Heart left ventricle (tissue), 16 donors: Measurements from ENCODE around the gene OR2W1. TPM values are rescaled to one million over a fixed set of nuclear protein-coding genes. Genes with fewer than 3 reads are reported as not detected.

ENCODE experiments used
- ATAC-seq, 4 donors: fragments of 200-7000 bp; cut with Tn5 transposase; one replicate each; pipeline ENCODE4 v1.9.1; 2020 to 2022; ENCODE audit warnings: moderate library complexity in 4 of 4, mild to moderate bottlenecking in 3 of 4, moderate number of reproducible peaks in 1 of 4
- DNase-seq, 5 donors: peaks; one replicate each; pipeline ENCODE4 v3.0.0-alpha.2; 2020
- H3K27ac ChIP-seq, 12 donors: fragments of 200-600 bp; sonication (generic) in 4 of 12; one replicate each; pipeline versions ENCODE4 v1.5.0 to v1.8.0; 2016 to 2022; ENCODE audit warnings: mild to moderate bottlenecking in 2 of 12
- H3K27me3 ChIP-seq, 9 donors: fragments of 200-600 bp; sonication (generic) in 2 of 9; one replicate each; pipeline versions ENCODE4 v1.5.1 to v1.8.0; 2016 to 2022; ENCODE audit warnings: mild to moderate bottlenecking in 3 of 9
- H3K36me3 ChIP-seq, 9 donors: fragments of 200-600 bp; sonication (generic) in 2 of 9; one replicate each; pipeline versions ENCODE4 v1.5.0 to v1.8.0; 2018 to 2022; ENCODE audit warnings: mild to moderate bottlenecking in 2 of 9
- H3K4me1 ChIP-seq, 12 donors: fragments of 200-600 bp; sonication (generic) in 4 of 12; one replicate each; pipeline versions ENCODE4 v1.5.0 to v1.8.0; 2016 to 2022; ENCODE audit warnings: mild to moderate bottlenecking in 3 of 12
- H3K4me3 ChIP-seq, 12 donors: fragments of 200-600 bp; sonication (generic) in 4 of 12; one replicate each; pipeline versions ENCODE4 v1.5.0 to v1.8.0; 2017 to 2022; ENCODE audit warnings: mild to moderate bottlenecking in 9 of 12, moderate library complexity in 4 of 12
- H3K9me3 ChIP-seq, 12 donors: fragments of 200-600 bp; sonication (generic) in 4 of 12; one replicate each; pipeline versions ENCODE4 v1.5.0 to v1.8.0; 2016 to 2022; ENCODE audit warnings: mild to moderate bottlenecking in 1 of 12
- CTCF ChIP-seq, 12 donors: fragments of 200-600 bp; sonication (generic) in 4 of 12; IDR thresholded peaks; one replicate each; pipeline versions ENCODE4 v1.5.0 to v1.8.0; 2018 to 2022; ENCODE audit warnings: antibody characterized with exemption in 12 of 12, mild to moderate bottlenecking in 5 of 12
- POLR2A ChIP-seq, 2 donors: fragments of 450-650 bp; IDR thresholded peaks; one replicate each; pipeline ENCODE4 v1.6.1; 2017; ENCODE audit warnings: antibody characterized with exemption in 2 of 2, mild to moderate bottlenecking in 2 of 2, moderate library complexity in 2 of 2
- WGBS, 4 donors: extraction: QIAGEN DNeasy Blood & Tissue Kit in 2 of 4; methylation state at CpG; one replicate each; pipeline versions ENCODE4 v1.1.5 to v1.1.7; 2013 to 2018; 5-methylcytosine and 5-hydroxymethylcytosine counted together
- intact Hi-C, 10 donors: fragments of 100-400 bp; cut with DNase I; formaldehyde crosslinking; loops; one replicate each; pipeline versions ENCODE4 v1.11.1 to v1.14.2; 2022
- polyA plus RNA-seq, 2 donors: library from polyadenylated mRNA; stranded (reverse); fragments of 200-250 nt; gene quantifications; one replicate each; pipeline ENCODE4 v1.2.3, GENCODE V29; 2013
- total RNA-seq, 9 donors: library from RNA; depleted of rRNA in 2 of 9; stranded (reverse); fragments of >200 nt in 2 of 9; fragmentation: NEBNext Ultra II Directional in 3 of 9; extraction: Animal tissue kit (Norgen Biotek cat#: 25700) in 3 of 9; gene quantifications; one replicate each; pipeline versions ENCODE4 v1.1.0 to v1.2.4, GENCODE V29; 2016 to 2023
- donor health status: ischemic (EF 13 %, LVEDD 7.1; RV severe dilation, severe dysfunction).
- donor health status: healthy with polysubstance abuse.
- donor health status: DM: no; HTN: yes; CAD: no.
- donor health status: DM: no; HTN: no; CAD: no.
- donor health status: ischemic (EF 25% LVEDD 6.9; RV normal size, moderate dysfunction).
- donor health status: ischemic (EF 25% LVEDD 5.7; RV mildly dilated, moderate dysfunction).
- donor health status: healthy.
- donor health status: DM: yes; HTN: yes; CAD: no.
- donor health status: ischemic (EF 35%, LVEDD 5.7; RV mildly dilated, moderate dysfunction).
- donor health status: nonischemic (EF 11% LVEDD 7.7; RV severe dilation, severe dysfunction).
- donor health status: DM: yes; HTN: yes; CAD: no.
- donor health status: PGD.
- donor health status: ischemic (EF 29% LVEDD 5.4; RV normal size, mild dysfunction).
- donor health status: nonischemic (EF 23%, LVEDD 6.1; RV moderate dilation, normal function).

OR2W1 gene
- total and polyA plus RNA-seq, 11 donors, result not detected

- H3K9me3 ChIP-seq, result no peaks in the 10 kb centered on the region
- H3K27ac ChIP-seq, result no peak overlapping the region
- no peaks in the 10 kb centered on the region for H3K27me3 ChIP-seq
- TF ChIP-seq POLR2A (IDR thresholded peaks at IDR 0.05) (no peak), CTCF (IDR thresholded peaks at IDR 0.05) (no peak)
- H3K36me3 ChIP-seq, result no peaks in the 10 kb centered on the region
- ATAC-seq (no peak), DNase-seq (no peak)
- H3K4me1 ChIP-seq, result no peaks in the 10 kb centered on the region
- H3K4me3 ChIP-seq, result no peak overlapping the region
- intact Hi-C loops, result no loop called here
Measured at GRCh38 chr6:29081312-29081711, 36.3 kb upstream of the OR2W1 start.

GRCh38 chr6:29079203-29079602 is 34.2 kb upstream of the OR2W1 start:
- Histone ChIP-seq H3K4me3 (no peak overlapping the region), H3K36me3 (no peaks in the 10 kb centered on the region), H3K27ac (no peak overlapping the region), H3K9me3 (no peaks in the 10 kb centered on the region), H3K4me1 (no peaks in the 10 kb centered on the region), H3K27me3 (peaks cover 0 to 3% (median 0%) of the 10 kb centered on the region in 9 donors)
- TF ChIP-seq POLR2A (IDR thresholded peaks at IDR 0.05) (no peak), CTCF (IDR thresholded peaks at IDR 0.05) (no peak)
- no peak for DNase-seq
- no peak for ATAC-seq
- intact Hi-C loops, result no loop called here
- WGBS, 4 donors, result 70 to 85% (median 82%) methylated on average over 1 of the region's 1 CpG

GRCh38 chr6:29071831-29072723 is 27.1 kb upstream of the OR2W1 start:
- Histone ChIP-seq H3K36me3 (no peaks in the 10 kb centered on the region), H3K9me3 (peaks cover 0 to 11% (median 0%) of the 10 kb centered on the region in 12 donors), H3K27me3 (peaks cover 0 to 9% (median 0%) of the 10 kb centered on the region in 9 donors), H3K4me1 (no peaks in the 10 kb centered on the region), H3K27ac (no peak overlapping the region), H3K4me3 (no peak overlapping the region)
- intact Hi-C loops, result no loop called here
- WGBS, 4 donors, result 27 to 30% (median 29%) methylated on average over 9 of the region's 9 CpGs
- TF ChIP-seq CTCF (IDR thresholded peaks at IDR 0.05) (peak in 6 of 12 donors; percentile 8 to 32 (median 16)), POLR2A (IDR thresholded peaks at IDR 0.05) (no peak)
- DNase-seq (no peak), ATAC-seq (no peak)

- H3K4me1 ChIP-seq, result no peaks in the 10 kb centered on the region
- no peak for ATAC-seq
- TF ChIP-seq CTCF (IDR thresholded peaks at IDR 0.05) (no peak), POLR2A (IDR thresholded peaks at IDR 0.05) (no peak)
- no peak for DNase-seq
- H3K36me3 ChIP-seq, result no peaks in the 10 kb centered on the region
- 76 to 84% (median 82%) methylated on average over 3 of the region's 3 CpGs for WGBS, 4 donors
- H3K4me3 ChIP-seq, result no peak overlapping the region
- peaks cover 0 to 18% (median 0%) of the 10 kb centered on the region in 12 donors for H3K9me3 ChIP-seq
- intact Hi-C loops, result no loop called here
- H3K27me3 ChIP-seq, result peaks cover 0 to 11% (median 0%) of the 10 kb centered on the region in 9 donors
- H3K27ac ChIP-seq, result no peak overlapping the region
Measured at GRCh38 chr6:29051680-29052079, 6.7 kb upstream of the OR2W1 start.
